ENCODE data around the gene SYCP2L.
"Not testable (repeated sequence)": the region's sequence is repeated elsewhere in the genome, so short reads cannot be mapped to it uniquely, and the experiment has no call there.

SYCP2L gene

DNA sequence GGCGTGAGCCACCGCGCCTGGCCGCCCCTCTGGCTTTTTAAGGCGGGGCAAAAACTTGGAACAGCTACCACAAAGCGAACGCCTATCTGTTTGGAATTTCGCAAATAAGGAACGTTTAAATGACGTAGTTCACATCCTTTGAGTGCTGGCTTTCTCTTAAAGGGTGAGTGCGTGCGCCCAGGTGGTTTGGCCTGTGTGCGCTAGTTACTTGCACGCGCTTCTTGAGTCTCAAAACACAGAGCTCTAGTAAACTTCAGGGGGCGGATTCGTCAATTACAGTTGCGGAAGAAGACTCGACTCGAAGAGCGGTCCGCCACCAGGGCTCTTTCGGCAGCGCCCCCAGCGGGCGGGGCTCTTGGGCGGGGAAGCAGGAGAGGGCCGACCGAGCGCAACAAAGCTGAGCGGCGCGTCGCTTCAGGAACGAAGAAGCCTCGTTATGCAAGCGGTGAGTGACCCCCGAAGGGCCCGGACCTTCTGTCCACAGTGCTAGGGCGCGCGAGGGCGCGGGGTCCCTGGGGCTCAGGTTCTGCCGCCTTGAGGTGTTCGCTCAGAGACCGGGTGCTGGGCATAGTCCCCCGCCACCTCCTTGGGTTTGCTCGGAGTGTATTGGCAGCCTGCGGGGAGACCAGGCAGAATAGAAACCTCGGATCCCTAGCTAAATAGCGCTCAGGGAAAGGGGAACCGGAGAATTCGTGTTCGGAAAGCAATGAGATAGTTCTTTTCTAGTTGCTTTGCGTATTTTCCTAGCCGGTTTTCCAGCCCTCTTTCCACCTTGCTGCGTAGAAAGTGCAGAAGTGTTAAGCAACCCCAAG is at the start of gene SYCP2L:
TSS of gene SYCP2L (plus strand) at position 362 of the 812 bp plus-strand sequence. CDS start at position 437, 75 bp downstream.
- no peak for DNase-seq

- no peak for DNase-seq
These were observed 49.2 kb upstream of the SYCP2L start for GRCh38 chr6:10837622-10837994.

GRCh38 chr6:10837995-10838793 is 48.7 kb upstream of the SYCP2L start, which contains the start of gene MAK:
Gene MAK (minus strand): TSS chr6:10838539. CDS start chr6:10830648, 7,891 bp downstream.
- peak; percentile 55 for DNase-seq

GRCh38 chr6:10838794-10839333 is 48.0 kb upstream of the SYCP2L start:
- DNase-seq, result no peak

DNA sequence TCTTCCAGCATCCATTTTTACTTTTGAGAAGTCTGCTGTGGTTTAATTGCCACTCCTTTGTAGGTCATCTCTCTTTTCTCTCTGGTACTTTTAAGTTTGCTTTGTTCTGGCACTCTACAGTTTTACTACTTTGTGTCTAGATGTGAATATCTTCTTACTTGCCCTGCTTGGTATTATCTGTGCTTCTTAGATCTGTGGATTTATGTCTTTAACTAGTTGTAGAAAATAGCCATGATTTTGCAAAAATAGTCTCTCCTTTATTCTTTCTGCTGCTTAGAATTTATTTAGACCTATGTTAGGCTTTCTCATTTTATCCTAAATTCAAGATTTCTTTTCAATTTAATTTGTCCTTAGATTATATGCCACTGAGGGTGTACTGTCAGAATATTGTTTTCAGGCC is 43.3 kb upstream of the SYCP2L start:
- DNase-seq, result no peak

GRCh38 chr6:10847684-10848083 is 39.2 kb upstream of the SYCP2L start:
- no peak for DNase-seq

DNA sequence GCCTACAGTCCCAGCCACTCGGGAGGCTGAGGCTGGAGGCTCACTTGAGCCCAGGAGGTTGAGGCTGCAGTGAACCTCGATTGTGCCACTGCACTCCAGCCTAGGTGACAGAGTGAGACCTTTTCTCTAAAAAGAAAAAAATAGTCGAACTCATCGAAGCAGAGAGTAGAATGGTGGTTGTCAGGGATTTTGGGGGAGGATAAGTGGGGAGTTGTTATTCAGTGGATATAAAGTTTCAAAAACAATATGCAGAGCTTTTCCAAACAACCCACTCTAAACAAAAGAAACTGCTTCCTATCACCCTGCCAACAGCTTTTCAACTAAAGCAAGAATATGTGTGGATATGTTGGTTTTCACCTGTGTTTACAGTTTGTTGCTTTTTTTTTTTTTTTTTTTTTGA is 37.0 kb upstream of the SYCP2L start:
- no peak for DNase-seq

GRCh38 chr6:10850728-10851127 is 36.1 kb upstream of the SYCP2L start:
- DNase-seq, result no peak

- DNase-seq, result no peak
These were observed 34.4 kb upstream of the SYCP2L start for GRCh38 chr6:10852361-10852960.

- not testable (repeated sequence) for DNase-seq
These were observed 33.0 kb upstream of the SYCP2L start for GRCh38 chr6:10853849-10854300.

- DNase-seq, result no peak
These were observed 31.8 kb upstream of the SYCP2L start for GRCh38 chr6:10854922-10855632.

DNA sequence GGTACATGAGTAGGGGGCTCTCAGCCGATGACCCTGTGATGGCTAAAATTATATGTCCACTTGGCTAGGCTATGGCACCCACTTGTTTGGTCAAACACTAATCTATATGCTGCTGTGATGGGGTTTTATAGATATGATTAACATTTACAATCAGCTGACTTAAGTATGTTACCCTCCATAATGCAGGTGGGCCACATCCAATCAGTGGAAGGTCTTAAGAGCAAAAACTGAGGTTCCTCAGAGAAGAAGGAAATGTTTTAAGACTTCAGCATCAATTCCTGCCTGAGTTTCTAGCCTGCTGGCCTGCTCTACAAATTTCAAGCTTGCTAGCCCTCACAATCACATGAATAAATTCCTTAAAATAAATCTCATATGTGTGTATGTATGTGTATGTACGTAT is 29.6 kb upstream of the SYCP2L start:
- no peak for DNase-seq

DNA sequence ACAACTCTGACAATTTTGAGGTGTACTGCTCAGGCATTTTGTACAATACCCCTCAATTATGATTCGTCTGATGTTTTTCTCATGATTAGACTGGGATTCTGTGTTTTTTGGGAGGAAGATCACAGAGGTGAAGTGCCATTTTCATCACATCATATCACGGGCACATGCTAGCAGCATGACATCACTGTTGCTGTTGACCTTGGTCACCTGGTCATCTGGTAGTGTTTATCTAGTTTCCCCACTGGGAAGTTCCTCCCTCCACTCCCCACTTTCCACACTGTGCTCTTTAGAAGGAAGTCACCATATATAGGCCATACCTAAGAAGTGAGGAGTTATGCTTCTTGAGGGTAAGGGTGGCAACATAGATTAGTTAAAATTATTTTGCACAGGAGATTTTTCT is 25.8 kb upstream of the SYCP2L start:
- no peak for DNase-seq

GRCh38 chr6:10862361-10862760 is 24.5 kb upstream of the SYCP2L start:
- DNase-seq, result no peak

- not testable (repeated sequence) for DNase-seq
These were observed 23.8 kb upstream of the SYCP2L start for GRCh38 chr6:10863031-10863430.

DNA sequence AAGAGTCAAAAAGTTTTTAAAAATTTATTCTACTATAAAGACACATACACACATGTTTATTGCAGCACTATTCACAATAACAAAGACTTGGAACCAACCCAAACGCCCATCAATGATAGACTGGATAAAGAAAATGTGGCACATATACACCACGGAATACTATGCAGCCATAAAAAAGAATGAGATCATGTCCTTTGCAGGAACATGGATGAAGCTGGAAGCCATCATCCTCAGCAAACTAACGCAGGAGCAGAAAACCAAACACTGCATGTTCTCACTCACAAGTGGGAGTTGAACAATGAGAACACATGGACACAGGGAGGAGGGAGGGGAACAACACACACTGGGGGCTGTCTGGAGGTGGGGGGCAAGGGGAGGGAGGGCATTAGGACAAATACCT is 20.1 kb upstream of the SYCP2L start:
- not testable (repeated sequence) for DNase-seq

GRCh38 chr6:10867952-10868351 is 18.9 kb upstream of the SYCP2L start:
- no peak for DNase-seq

DNA sequence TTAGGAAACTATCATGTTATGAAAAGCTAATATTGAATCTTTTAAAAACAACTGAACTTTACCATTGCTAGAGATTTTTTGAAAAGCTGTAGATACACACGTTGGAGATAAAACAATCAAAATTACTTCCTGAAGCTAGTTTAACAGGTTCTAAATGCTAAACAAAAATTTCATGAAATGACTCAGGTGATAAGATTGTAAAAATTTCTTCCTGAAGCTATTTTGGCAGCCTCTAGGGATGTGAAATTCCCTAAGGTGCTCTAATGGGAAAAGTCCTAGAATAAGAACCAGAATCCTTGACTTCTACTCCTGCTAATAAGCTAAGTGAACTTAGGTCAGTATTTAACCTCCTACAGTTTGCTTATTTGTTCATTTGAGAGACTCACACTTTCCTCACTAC is 13.5 kb upstream of the SYCP2L start:
- no peak for DNase-seq

GRCh38 chr6:10874207-10874606 is 12.6 kb upstream of the SYCP2L start:
- no peak for DNase-seq

GRCh38 chr6:10875026-10875425 is 11.8 kb upstream of the SYCP2L start:
- no peak for DNase-seq

GRCh38 chr6:10877012-10877411 is 9.8 kb upstream of the SYCP2L start:
- no peak for DNase-seq

- DNase-seq, result no peak
These were observed 9.0 kb upstream of the SYCP2L start for GRCh38 chr6:10877871-10878270.

DNA sequence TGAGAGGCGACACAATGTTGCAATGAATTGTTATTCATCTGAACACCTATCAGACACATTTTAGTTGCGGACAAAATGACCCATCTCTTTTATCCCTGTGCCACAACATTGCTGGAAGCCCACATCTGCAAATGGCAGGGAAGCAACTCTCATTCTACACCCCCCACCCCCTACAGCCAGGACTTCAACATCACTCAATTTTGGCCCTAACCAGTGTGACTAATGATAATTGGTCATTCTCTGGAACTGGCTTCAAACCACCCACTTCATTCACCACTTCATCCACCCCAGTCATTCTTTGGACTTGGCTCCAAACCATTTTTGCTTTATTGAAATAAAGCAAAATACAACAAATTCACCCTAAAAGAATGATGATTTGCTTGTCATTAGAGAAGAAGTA is 6.5 kb upstream of the SYCP2L start:
- no peak for DNase-seq
